Tibial nerve (tissue), 4 donors: Measurements from ENCODE around the gene KCNMA1.

Experiments used
- CTCF ChIP-seq, 5 experiments: fragments of 200-600 bp in 3 of 5; fragments of 450-650 bp in 2 of 5; sonication (generic) in 3 of 5; IDR thresholded peaks; one replicate each; pipeline ENCODE4 v1.5.1; 2016 to 2019; ENCODE audit warnings: antibody characterized with exemption in 5 of 5, mild to moderate bottlenecking in 3 of 5, moderate library complexity in 2 of 5
- EP300 ChIP-seq, 2 donors: sonication (generic); formaldehyde crosslinking; IDR thresholded peaks; one replicate each; pipeline ENCODE4 v1.6.1; 2017; ENCODE audit warnings: antibody characterized with exemption in 2 of 2, mild to moderate bottlenecking in 1 of 2
- POLR2A ChIP-seq, 2 donors: fragments of 450-650 bp; IDR thresholded peaks; one replicate each; pipeline ENCODE4 v1.6.1; 2017; ENCODE audit warnings: antibody characterized with exemption in 2 of 2, mild to moderate bottlenecking in 2 of 2, moderate library complexity in 2 of 2

GRCh38 chr10:77532068-77532467 is 105.5 kb downstream of the KCNMA1 start:
- no peak for TF ChIP-seq POLR2A (IDR thresholded peaks at IDR 0.05)
- TF ChIP-seq CTCF (IDR thresholded peaks at IDR 0.05) = no peak
- no peak for TF ChIP-seq EP300 (IDR thresholded peaks at IDR 0.05)
